ENCODE data around the gene SLU7.

SLU7 gene

GRCh38 chr5:160418561-160419457, at the start of gene SLU7:
Gene SLU7, minus strand, starts transcription at chr5:160419081. Its CDS starts 3,787 bp downstream, at chr5:160415294.
- DNase-seq (ENCODE audit: low spot score): peak; percentile 94

GRCh38 chr5:160468363-160468975, 49.6 kb upstream of the SLU7 start:
- DNase-seq (ENCODE audit: low spot score): no peak

GRCh38 chr5:160467555-160468362, 48.9 kb upstream of the SLU7 start:
- DNase-seq (ENCODE audit: low spot score): peak; percentile 95

- no peak for DNase-seq (ENCODE audit: low spot score)
Measured at GRCh38 chr5:160466889-160467554, 48.1 kb upstream of the SLU7 start.

DNA sequence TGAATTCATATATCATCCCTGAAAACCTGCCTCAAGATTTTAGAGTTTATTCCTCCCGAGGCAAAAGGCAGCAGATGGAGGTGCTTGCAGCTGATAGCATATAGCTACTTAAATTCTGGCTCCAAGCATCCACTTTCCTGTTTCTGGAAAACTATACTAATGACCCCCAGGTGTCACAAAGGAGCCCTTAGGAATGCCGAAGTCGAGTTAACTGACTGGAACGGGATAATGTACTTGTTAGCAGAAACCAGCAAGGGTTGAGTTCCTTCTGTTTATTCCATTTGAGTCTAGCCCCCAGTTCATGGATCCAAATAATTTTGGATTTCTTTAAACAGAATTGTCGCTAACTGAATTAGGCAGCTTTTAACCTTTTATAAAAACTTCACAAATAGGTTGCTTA, 47.2 kb upstream of the SLU7 start:
- no peak for DNase-seq (ENCODE audit: low spot score)

DNA sequence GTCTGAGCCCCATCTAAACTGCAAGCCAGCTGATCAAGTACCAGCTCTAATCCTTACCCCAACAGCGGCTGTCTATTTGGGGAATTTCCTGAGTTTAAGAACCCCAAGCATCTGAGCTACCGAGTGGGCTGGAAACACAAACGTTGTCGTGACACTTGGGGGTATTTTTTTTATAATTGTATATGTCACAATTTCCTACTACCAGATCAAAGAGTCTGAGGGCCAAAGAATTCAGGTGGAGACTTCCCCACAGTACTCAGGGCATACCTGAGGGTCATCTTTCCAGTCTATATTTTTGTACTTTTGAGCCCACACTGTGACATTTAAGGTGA, 45.6 kb upstream of the SLU7 start:
- no peak for DNase-seq (ENCODE audit: low spot score)

DNA sequence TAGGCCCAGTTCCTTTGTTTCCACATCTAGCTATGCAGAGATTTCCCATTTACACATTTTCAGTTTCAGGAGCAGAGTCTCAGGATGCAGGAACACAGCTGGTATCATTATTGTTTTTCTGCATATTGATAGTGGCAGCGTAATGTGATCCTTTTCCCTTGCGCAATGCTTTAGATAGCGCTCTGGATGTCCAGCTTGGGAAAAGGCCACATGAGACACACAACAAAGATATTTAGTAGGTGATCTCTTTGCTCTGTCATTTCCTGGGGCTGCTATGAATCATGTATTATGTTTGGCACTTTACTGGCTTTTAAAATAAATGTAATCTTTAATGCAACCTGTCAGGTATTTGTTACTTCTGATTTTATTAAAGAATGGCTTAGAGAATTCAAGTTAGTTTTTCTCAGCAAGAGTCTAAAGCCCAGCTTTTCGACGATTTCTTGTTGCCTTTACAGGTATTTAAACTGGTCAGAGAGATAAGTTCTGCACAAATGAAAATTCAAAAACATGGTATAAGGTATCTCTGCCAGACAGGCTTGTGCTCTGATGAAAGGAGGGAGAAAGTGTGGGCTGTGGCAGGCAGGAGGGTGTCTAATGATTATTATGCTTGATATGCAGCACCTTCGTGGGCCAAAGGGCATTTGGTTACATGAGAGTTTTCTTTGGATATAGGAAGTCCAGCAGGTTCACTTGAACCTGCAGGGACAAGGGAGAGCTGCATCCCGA, 45.0 kb upstream of the SLU7 start:
- no peak for DNase-seq (ENCODE audit: low spot score)

DNA sequence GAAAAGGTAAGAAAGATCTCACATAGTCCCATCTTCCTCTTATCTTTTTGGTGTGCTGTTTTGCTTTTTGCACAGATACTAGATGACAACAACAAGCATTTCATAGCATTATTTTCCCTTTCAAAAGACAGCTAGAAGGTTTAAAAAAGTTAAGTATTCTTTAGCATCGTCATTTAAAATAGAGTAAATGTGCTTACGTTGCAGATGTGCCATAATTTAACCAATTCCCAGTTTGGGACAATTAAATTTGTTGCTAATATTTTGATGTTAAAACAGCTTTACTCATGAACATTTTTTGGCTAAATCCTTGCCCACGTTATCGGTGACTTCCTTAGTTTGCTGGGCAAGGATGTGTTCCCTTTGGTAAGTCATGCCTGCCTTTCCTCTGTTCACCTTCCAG, 44.3 kb upstream of the SLU7 start:
- DNase-seq (ENCODE audit: low spot score): no peak

DNA sequence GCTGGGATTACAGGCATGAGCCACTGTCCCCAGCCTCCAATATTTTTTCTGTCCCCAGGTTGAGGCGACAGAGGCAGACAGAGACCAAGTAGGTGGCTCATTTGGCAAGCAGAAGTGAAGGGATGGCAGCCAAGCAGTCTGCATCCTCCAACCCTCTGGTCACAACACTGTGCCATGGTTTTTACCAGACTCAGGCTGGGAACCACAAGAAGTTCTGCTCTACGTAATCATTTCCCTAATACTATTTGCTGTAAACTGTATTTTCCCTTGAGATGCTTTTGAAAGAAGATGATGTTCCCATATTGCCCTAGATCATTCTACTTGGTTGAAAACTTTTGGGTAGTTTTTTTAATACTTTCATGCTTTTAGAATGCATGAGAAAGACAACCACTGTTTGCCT, 43.3 kb upstream of the SLU7 start:
- DNase-seq (ENCODE audit: low spot score): no peak

DNA sequence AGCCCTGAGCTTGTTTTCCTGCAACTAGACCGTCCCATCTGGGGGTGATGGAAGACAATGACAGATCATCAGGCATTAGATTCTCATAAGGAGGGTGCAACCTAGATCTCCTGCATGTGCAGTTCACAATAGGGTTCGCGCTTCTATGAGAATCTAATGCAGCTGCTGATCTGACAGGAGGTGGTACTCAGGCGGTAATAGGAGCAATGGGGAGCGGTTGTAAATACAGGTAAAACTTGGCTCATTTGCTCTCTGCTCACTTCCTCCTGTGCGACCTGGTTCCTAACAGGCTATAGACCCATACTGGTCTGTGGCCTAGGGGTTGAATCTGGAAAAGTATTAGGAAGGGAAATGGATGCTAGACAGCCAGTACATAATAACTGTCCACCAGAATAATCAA, 42.5 kb upstream of the SLU7 start:
- no peak for DNase-seq (ENCODE audit: low spot score)

DNA sequence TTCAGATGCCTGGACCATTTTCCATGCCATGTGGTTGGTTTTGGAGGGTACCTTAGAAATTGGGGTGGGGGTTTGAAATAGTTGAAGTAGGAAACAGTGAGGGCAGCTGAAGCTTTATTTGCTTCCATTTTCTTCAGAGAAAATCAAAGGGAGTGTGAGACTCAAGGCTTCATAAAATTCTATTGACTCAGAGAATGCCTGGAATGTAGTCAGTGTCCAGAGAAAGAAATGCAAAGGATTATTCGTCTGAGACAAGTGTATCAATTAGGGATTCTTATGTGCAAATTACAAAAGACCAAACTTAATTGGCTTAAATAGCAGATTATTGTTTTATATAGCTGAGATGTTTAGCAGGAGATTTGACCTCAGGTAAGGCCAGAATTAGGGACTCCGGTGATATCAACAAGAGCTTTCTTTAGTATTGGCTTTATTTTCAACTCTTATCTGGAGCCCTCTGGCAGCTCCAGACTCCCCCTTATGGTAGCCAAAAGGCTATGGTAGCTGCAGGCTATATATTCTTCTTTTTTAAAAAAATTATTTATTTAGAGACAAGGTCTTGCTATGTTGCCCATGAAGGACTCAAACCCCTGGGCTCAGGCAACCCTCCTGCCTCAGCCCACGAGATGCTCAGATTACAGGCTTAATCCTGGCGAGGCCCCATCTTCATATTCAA, 41.6 kb upstream of the SLU7 start:
- no peak for DNase-seq (ENCODE audit: low spot score)

GRCh38 chr5:160458806-160459800, 40.2 kb upstream of the SLU7 start:
- DNase-seq (ENCODE audit: low spot score): no peak

GRCh38 chr5:160457252-160457651, 38.4 kb upstream of the SLU7 start:
- DNase-seq (ENCODE audit: low spot score): no peak

GRCh38 chr5:160456480-160457177, 37.7 kb upstream of the SLU7 start:
- no peak for DNase-seq (ENCODE audit: low spot score)

DNA sequence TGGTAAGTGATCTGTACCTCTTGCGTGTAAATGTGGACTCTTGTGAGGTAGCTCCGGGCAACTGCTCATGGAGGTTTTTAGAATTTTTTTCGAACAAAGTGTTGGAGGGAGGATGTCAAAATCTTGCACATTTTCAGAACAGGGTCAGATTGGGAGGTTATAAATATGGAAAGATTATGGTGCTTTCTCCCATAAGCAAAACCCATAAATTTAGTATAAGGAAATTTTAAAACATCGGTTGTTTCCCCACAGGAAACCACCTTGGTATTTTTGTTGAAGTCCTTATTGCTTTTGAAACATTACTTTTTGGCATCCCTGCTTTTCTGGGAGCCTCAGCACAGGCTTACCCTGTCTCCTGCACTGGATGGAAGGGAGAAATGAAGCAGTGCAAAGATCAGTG, 36.7 kb upstream of the SLU7 start:
- no peak for DNase-seq (ENCODE audit: low spot score)

DNA sequence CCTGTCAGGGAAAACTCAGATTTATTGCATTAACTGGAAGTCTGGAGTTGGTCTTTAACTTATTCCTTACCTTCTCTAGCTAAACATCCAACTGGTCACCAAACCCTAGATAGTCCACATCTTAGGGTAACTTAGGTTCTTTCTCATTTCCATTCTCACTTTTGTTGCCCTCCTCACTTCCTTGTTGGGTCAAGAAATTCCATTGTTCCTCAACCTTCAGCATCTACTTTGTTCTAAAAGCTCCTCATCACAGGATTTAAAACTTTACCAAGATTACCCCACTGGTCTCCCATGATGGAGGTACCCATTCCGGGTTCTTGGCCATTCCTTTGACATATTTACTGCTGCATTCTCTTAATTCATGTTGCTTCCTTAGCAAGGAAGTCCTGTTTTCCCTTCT, 34.9 kb upstream of the SLU7 start:
- no peak for DNase-seq (ENCODE audit: low spot score)

DNA sequence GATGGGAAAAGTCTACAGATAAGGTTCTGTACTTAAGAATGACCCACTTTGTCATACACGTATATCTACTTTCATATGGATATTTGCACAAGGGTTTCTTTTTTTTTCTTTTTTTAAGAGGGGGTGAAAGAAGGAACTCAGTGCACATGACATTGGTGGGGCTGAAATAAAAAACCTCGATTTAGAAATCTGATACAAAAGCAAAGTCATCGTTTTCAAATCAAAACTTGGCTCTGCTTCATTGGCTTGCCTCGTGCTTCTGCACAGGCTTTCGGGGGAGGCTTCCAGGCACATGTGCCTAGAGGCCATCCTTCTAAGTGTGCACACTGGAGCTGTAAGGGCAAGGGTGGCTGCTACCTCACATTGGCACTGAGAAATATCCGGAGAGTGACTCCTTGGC, 33.9 kb upstream of the SLU7 start:
- no peak for DNase-seq (ENCODE audit: low spot score)

DNA sequence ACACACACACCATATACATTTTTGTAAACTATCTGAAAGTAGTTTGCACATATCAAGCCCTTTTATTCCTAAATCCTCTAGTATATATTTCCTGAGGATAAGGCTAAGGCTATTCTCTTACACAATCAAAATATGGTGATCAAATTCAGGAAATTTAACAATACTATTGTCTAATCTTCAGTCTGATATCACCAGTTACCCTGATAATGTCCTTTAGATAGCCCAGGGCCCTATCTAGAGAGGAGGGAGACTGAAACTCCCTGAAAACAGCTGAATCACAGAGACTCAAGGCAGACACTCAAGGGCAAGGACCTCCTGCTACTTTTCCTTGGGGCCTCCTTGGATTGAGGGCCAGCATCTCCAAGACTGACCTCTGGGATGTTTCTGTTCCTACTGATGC, 33.2 kb upstream of the SLU7 start:
- DNase-seq (ENCODE audit: low spot score): no peak

DNA sequence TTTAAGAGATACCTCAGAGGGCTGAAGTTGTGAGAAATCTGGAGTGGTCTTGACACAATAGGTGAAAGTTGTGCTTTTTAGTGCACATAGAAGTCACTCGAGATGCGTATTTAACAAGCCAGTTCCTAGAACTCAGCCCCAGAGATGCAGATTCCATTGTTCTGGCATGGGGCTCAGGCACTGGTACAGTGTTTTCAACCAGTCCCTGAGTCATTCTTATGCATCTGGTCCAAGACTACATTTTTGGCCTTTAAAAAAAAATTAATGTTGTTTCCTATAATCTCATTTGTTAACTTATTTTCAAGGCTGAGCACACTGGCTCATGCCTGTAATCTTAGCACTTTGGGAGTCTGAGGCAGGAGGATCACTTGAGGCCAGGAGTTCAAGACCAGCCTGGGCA, 32.4 kb upstream of the SLU7 start:
- DNase-seq (ENCODE audit: low spot score): no peak

Data from activated CD4-positive, alpha-beta T cell treated with anti-CD3 and anti-CD28 coated beads, Interleukin-2, Interleukin-4, amounts not matched to agents 100 ng/mL and 50 ng/mL, durations not matched to agents 16 hours and 8 hours (primary cell).